GM18858 (cell line): ENCODE measurements around the gene MIOX.
"Not testable (repeated sequence)": the region's sequence is repeated elsewhere in the genome, so short reads cannot be mapped to it uniquely, and the experiment has no call there.

Source experiments
- ATAC-seq: cut with Tn5 transposase; IDR thresholded peaks from one replicate; pipeline ENCODE4 v1.9.1; 2021; ENCODE audit not compliant: unreplicated experiment

The MIOX gene

DNA sequence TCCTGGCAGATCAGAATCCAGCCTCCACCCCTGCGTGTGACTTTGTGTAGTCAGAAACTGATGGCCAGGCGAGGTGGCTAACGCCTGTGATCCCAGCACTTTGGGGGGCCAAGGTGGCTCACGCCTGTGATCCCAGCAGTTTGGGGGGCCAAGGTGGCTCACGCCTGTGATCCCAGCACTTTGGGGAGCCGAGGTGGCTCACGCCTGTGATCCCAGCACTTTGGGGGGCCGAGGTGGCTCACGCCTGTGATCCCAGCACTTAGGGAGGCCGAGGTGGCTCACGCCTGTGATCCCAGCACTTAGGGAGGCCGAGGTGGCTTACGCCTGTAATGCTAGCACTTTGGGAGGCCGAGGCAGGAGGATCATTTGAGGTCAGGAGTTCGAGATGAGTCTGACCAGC lies 26.5 kb downstream of the MIOX start:
- no peak for ATAC-seq

DNA sequence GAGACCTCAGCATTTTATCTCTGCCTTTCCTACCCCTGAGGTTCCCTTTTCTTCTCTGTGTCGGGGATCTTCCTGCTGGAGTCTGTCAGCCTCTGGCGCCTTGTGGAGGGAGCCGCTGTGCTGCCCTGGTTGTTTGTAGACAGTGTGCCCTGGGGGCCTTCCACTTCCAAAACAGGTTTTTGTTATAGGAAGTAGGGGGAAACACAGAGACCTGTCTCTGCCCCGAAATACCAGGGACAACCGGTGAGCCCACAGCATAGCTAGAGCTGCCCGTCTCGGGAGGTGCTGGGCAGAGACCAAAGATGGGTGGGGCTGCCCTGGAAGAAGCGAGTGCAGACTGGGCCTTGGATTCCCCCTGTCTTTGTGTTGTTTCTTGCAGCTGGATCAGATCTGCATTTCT lies 29.4 kb downstream of the MIOX start:
- ATAC-seq = no peak

DNA sequence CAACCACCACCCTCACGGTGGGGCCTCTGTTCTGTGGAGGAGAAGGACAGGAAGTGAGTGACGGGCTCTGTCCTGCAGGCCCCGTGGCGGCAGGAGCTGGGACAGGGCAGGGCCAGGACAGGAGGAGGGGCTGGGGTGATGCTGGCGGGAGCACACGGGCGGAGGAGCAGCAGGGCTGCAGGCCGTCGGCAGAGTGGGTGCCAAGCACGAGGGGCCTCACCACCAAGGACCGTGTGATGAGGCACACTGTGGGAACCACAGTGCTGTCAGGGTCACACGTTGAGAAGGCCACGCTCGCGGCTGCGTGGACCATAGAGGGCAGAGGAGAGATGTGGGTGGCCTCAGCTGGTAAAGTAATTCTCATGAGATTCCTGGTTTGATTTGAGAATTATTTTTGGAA lies 30.2 kb downstream of the MIOX start:
- ATAC-seq = no peak

DNA sequence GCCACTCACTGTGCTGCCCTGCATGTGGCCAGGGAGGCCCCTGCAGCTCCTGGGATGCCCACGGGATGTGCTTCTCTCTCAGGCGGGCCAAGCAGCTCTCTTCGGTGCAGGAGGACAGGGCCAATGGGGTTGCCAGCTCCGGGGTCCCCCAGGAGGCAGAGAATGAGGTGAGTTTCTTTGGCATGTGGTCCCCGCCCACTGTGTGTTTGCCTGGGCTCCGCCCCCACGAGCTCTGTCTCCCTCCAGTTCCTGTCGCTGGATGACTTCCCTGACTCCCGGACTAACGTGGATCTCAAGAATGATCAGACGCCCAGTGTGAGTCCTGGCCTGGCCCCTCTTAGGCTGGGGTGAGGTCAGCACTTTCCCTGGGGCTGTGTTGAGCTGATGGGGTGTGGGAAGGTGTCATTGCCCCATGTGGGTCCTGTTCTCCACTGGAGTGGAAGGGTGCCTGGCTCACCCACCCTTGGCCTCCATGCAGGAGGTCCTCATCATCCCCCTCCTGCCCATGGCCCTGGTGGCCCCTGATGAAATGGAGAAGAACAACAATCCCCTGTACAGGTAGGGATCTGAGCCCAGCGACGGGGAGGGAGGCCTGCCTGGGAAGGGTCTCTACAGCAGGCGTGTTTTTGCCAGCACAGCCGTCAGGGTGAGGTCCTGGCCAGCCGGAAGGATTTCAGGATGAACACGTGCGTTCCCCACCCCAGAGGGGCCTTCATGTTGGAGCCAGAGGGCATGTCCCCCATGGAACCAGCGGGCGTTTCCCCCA lies 31.0 kb downstream of the MIOX start:
- ATAC-seq = no peak

DNA sequence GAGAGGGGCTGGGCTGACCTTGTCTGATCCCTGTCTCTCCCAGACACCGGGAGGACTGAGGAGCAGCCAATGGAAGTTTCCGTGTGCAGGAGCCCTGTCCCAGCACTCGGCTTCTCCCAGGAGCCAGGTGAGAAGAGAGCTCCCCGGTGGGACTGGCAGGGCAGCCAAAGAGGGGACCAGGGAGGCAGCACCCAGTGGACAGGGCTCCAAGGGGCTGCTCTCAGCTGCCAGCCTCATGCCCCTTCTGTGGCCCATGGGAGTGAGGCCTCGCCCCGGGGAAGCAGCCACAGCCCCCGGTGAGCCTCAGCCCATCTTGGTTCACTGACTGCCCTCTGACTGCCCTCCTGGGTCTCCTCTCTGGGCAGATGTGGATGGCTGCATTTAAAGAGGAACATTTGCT lies 31.9 kb downstream of the MIOX start:
- ATAC-seq = no peak

DNA sequence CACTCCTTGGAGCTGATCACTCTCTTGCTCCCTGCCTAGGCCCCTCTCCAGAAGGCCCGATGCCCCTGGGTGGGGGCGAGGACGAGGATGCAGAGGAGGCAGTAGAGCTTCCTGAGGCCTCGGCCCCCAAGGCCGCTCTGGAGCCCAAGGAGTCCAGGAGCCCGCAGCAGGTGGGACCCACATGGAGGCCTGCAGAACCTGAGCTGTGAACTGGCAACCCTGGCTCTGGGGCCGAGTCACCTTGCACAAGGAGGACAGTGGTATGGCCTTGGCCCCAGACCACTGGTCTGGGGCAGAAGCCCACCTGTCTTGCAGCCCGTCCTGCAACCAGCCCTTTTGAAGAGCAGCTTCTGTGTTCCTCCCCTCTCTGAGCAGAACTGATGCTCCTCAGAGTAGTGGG lies 32.5 kb downstream of the MIOX start:
- ATAC-seq = no peak

DNA sequence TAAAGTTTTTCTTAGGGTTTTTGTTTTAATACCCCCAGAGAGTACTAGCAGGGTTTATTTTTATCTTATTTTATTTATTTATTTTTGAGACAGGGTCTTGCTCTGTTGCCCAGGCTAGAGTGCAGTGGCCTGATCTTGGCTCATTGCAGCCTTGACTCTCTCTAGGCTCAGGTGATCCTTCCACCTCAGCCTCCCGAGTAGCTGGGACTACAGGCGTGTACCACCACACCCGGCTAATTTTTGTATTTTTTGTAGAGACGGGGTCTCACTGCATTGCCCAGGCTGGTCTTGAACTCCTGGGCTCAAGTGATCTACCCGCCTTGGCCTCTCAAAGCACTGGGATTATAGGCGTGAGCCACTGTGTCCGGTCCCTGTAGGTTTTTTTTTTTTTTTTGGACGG lies 33.5 kb downstream of the MIOX start:
- not testable (repeated sequence) for ATAC-seq

DNA sequence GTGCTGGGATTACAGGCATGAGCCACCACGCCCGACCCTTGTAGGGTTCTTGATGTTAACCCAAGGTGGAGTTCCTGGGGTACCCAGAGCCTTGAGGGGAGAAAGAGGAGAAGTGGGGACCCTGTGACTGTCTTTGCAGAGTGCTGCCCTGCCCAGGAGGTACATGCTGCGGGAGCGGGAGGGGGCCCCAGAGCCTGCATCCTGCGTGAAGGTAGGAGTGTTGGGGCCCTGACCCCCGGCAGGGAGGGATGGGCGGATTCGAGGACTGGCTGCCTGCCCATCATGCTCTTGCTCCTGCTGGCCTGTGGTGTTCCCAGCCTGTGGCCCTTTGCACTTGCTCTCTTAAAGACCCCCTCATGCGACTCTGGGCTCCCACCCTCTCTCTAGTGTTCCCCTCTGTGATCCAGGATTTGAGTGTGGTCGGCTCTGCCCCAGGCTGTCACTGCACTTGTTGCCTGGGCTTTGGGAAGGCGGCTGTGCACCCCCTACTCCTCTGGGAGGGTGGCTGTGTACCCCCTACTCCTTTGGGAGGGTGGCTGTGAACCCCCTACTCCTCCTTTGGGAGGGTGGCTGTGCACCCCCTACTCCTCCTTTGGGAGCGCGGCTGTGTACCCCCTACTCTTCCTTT lies 34.3 kb downstream of the MIOX start:
- no peak for ATAC-seq

DNA sequence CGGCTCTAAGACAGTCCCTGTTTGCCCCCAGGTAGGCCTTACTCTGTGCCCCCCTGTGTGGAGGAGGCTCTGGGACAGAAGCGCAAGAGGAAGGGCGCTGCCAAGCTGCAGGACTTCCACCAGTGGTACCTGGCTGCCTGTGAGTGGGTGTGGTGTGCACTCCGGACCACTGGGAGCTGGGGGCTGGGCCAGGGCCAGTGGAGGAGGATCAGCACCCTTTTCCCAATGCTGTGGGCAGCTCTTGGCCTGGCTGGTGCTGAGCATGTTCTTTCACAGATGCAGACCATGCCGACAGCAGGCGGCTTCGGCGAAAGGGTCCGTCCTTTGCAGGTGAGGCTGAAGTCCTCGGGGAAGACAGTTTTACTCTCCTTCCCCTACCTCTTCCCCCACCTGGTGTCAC lies 35.1 kb downstream of the MIOX start:
- ATAC-seq = no peak

DNA sequence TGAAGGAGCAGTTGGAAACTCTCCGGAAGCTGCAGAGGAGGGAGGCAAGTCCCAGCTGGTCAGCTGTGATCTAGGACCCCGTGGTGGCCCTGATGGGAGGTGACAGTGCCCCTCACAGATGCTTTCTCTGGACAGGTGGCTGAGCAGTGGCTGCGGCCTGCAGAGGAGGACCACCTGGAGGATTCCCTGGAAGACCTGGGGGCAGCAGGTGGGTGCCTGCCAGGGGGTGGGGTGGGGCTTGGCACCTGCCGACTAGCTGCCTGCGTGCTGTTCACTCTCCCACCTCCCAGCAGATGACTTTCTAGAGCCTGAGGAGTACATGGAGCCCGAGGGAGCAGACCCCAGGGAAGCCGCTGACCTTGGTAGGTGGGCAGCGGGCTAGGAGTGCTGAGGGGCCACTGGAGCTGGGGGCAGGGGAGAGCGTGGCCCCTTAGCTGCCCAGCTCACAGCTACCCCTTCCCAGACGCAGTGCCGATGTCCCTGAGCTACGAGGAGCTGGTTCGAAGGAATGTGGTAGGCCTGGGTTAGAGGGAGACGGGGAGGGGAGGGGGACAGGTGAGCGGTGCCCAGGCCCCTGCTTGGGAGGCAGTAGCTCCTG lies 35.6 kb downstream of the MIOX start:
- ATAC-seq = no peak

DNA sequence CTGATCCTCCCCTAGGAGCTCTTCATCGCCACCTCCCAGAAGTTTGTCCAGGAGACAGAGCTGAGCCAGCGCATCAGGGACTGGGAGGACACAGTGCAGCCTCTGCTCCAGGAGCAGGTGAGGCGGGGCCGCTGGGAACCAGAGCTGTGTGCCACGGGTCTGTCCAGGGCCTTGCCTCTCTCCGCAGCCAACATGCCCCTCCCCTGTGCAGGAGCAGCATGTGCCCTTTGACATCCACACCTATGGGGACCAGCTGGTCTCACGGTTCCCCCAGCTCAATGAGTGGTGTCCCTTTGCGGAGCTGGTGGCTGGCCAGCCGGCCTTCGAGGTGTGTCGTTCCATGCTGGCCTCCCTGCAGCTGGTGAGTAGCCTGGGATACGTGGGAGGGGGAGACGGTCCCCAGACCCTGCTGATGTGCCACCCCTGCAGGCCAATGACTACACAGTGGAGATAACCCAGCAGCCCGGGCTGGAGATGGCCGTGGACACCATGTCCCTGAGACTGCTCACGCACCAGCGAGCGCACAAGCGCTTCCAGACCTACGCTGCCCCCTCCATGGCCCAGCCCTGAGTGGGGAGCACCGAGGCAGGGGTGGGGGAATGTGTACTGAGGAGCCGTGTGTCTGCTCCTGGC lies 36.3 kb downstream of the MIOX start:
- no peak for ATAC-seq

DNA sequence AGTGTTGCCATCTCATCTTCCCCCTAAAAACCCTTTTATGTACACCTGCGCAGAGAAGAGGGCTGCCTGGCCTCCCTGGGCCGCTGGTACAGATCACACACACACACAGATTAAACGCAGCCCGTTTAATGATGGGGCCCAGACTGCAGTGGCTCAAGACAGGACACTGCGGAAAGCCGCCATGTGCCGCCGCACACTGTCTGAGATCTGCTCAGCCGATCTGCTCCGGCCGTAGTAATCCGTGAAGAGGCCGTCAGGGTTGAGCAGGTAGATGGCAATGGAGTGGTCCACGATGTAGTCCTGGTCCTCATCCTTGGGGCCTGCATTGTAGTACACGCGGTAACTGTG lies 36.8 kb downstream of the MIOX start:
- ATAC-seq = no peak

DNA sequence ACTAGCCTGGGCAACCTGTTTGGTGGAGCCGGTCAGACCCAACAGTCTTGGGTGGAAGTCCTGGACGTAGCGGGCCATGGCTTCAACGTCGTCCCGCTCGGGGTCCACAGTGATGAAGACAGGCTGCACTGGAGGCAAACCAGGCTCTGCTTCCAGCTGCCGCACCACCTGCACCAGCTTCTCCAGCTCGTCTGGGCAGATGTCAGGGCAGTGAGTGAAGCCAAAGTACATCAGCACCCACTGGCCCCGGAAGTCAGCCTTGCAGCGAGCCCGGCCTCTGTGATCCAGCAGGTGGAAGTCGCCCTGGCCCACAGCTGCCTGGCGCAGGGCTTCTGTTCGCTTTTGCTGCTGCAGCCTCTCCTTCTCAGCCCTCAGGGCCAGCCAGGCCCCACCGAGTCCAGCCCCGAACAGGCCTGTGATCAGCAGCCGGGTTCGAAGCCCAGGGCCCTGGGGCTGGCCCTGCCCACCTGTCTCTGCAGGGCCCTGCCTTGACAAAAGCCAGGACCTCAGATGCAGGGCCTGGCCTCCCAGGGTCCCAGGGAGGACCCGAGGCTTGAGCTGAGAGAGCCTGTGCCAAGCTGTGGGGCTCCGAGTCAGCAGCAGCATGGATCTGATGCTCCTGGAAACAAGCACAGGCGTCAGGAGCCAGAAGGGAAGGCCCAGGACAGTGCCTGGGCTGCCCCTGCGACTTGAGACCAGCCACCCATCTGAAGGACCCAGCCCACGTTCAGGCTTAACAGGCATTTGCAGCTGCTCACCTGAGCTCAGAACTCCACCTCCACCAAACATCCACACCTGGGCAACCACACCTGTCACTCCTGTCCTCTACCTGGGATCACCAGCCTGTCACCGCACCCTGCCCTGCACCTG lies 37.4 kb downstream of the MIOX start:
- ATAC-seq = no peak

DNA sequence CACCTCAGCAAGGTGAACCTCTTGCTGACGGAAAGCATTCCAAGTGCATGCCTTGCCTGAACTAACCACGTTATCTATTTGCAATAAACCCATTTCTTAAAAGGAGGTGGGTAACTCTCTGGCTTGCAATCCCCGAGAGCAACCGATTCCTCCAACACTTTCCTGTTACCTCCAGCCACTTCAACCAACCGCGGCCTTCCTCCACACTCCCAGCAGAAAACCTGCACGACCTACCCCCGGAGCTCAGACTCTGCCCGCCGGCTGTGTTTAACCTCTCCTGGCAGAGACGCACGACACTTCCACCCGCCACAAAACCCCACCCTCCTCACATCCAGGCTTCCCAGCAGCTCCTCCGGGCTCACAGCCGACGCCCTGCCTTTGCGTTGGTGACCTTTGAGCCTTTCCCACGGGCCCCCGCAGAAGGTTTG lies 38.0 kb downstream of the MIOX start:
- ATAC-seq = no peak

DNA sequence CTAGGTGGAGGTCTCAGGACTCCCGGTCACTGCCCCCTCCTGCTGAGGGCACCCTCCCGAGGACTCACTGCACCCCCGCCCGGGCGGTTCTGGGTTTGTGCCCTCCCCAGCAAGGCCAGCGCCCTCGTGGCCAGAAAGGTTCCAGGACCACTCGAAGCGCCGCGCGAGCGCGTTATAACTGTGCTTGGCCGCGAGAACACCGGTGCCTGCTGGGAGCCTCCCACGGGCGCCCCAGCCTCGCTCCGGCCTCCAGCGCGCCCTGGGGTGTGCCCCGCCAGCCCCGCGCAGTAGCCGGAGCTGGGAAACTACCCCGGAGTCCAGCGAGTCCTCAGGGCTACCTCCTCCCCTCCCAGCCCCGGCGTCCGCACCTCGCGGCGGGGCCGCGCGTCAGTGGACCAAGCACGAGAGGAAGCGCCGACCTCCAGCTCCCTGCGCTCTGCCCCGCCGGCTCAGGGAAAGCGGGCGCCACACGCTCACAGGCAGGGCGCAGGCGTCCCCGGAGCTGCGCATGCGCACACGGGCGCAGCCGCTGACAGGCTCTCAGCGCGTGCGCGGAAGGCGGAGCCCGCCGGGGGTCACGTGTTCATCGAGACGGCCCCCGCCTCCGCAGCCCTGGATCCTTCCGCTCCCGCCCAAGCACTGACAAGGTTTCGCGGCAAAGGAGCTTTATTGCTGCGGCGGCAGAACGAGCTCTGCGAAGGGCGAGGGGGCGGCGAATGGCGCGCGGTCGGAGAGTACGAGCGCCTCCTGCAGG lies 38.6 kb downstream of the MIOX start, which contains the start of gene SCO2:
Gene SCO2 (minus strand): TSS at position 495 of the 754 bp plus-strand sequence. CDS start 1,187 bp downstream, outside the sequence.
- peak; percentile 34 for ATAC-seq

DNA sequence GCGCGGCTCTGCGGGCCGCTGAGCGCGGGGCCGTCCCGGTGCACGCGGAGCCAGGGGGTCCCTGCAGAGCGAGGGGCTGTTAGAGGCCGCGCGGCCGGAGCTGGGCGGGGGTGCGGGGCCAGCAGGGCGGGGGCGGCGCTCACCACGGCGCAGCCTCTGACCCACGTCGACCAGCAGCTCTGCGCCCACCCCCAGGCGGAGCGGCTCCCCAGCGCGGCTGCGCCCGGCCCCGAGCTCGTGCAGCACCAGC lies 39.1 kb downstream of the MIOX start:
- ATAC-seq = no peak

DNA sequence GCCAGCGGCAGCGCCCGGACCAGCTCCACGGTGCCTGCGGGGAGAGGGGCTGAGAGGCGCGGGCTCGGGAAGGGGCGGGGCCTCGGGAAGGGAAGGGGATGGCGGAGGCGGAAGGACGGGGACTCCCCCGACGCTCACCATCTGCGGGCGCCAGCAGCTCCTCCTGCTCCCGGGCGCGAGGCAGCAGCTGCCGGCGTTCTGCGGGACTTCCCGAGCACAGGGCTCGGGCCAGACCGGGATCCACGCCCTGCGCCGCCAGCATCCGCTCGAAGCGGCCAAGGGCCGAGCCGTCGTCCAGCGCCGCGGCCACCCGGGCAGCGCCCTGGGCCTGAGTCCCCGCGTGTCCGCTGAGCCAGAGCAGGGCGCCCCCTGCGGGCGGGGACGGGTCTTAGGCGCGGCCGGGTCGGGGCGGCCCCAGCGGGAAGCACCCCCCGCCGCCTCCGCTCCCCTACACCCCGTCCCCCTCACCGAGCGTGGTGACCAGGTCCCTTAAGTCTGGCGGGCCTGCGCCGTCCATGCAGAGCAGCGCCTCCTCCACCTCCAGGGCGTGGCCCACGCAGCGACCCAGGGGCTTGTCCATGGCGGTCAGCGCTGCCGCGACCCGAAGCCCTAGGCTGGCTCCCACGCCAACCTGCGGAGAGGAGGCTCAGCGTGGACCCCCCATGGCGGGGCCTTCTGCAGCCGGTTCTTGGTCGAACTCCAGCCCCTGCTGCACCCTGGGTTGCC lies 39.6 kb downstream of the MIOX start:
- peak; percentile 18 for ATAC-seq

DNA sequence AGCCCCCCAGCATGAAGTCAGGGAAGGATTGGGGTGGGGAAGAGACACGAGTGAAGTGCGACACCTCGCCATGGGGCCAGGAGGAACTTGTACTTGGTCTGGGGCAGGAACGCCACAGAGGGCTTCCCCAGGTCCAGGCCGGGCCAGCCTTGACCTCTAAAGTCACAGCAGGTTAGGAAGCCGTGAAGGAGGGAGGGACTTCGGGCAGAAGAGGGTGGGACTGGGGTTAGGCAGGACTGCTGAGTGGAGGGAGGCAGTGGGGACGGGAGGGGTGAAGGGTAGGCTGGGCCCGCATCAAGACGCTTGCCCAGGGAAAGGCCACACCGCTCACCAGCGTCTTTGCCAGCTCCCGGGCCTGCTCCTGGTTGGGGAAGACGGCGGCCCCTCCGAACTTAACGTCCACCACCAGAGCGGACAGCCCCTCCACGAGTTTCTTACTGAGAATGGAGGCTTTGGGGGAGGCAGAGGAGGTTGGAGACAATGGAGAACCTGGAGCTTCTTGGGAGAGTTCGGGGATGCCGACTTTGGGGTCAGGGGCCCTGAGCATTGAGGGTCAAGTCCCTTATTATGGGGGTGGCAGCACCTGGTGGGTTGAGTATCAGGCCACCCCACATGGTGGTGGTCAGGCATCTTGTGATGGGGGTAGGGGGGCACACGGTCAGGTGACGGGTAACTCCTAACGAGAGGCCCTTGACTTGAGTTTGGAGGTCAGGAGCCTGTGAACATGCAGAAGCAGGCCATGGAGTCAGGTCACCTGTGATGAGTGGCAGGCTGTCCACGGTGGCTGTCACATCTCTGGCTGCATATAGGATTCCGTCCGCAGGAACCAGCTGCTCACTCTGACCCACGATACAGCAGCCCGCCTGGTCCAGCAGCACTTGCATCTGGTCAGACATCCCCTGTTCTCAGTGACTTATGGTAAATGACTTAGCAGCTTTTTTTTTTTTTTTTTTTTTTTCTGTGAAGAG lies 40.5 kb downstream of the MIOX start:
- ATAC-seq = no peak
